ENCODE results near the gene USP38.

USP38 gene

DNA sequence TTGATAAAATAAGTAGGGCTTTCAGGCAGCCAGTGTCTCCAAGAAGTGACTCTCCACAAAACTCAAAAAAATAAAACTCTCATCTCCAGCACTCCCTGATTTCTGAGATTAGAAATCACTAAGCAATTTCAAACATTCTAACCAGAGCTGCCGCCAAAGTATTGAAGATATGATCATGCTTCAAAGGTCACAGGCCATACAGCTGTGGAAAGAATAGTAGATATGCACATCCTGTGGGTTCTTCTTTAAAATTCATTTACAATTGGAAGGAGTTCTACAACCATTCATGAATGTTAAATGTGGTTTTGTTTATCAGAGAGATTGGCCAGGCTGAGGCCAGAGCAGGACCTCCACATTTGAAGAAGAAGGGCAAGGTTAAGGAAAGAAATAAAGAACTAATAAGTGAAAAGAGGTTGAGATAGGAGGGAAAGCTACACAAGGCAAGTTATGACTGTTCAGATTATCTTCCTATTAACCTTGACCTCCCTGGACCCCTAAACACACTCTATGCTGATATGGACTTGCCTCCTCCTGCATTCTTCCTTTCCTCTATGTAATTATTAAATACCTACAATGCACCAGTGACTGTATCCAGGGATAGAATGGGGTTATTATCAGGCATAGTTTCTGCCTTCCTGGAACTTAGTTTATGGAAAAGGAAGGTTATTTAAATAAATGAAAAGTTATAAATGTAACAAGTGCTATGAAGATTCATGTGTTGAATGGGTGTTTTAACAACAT lies 56.4 kb downstream of the USP38 start:
- no peak for TF ChIP-seq POLR2A (IDR thresholded peaks at IDR 0.05; ENCODE audit: low read length)
- TF ChIP-seq GATA1 (IDR thresholded peaks at IDR 0.05; ENCODE audit: low read depth, low read length), result no peak
- DNase-seq, result no peak

- TF ChIP-seq POLR2A (IDR thresholded peaks at IDR 0.05; ENCODE audit: low read length) (no peak), GATA1 (IDR thresholded peaks at IDR 0.05; ENCODE audit: low read depth, low read length) (no peak)
- peak; percentile 36 to 50 for DNase-seq
These were observed 57.2 kb downstream of the USP38 start for GRCh38 chr4:143241892-143242291.

- no peak for TF ChIP-seq GATA1 (IDR thresholded peaks at IDR 0.05; ENCODE audit: low read depth, low read length)
- no peak for TF ChIP-seq POLR2A (IDR thresholded peaks at IDR 0.05; ENCODE audit: low read length)
- DNase-seq, result no peak
These were observed 58.3 kb downstream of the USP38 start for GRCh38 chr4:143243041-143243440.

DNA sequence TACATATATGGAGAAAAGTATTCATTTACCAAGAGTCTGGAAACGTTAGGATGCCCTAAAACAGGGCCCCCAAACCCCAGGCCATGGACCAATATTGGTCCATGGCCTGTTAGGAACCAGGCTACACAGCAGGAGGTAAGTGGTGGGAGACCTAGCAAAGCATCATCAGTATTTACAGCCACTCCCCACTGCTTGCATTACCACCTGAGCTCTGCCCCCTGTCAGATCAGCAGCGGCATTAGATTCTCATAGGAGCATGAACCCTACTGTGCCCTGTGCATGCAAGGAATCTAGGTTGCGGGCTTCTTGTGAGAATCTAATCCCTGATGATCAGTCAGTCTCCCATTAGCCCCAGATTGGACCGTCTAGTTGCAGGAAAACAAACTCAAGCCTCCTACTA lies 62.3 kb downstream of the USP38 start:
- no peak for TF ChIP-seq POLR2A (IDR thresholded peaks at IDR 0.05; ENCODE audit: low read length)
- no peak for TF ChIP-seq GATA1 (IDR thresholded peaks at IDR 0.05; ENCODE audit: low read depth, low read length)
- no peak for DNase-seq

GRCh38 chr4:143247866-143248265 lies 63.1 kb downstream of the USP38 start:
- TF ChIP-seq GATA1 (IDR thresholded peaks at IDR 0.05; ENCODE audit: low read depth, low read length) (no peak), POLR2A (IDR thresholded peaks at IDR 0.05; ENCODE audit: low read length) (no peak)
- no peak for DNase-seq

DNA sequence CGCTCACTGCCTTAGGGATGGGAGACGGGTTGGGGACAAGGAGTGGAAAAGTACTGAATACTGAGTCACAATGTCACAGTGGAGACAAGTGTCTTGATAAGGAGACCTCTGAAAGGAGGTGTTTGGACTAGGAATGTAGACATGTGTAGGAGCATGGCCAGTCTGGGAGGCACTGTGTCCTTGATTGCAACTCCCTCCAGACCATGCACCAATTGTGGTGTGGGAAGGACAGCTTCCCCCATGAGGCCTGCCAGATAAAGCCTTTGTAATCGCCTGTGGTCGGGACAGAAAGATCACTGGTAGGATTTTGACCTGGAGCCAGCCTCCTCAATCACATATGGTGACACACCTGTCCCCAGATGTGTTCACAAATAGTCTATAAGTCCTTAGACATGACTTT lies 64.1 kb downstream of the USP38 start:
- TF ChIP-seq POLR2A (IDR thresholded peaks at IDR 0.05; ENCODE audit: low read length) (no peak), GATA1 (IDR thresholded peaks at IDR 0.05; ENCODE audit: low read depth, low read length) (no peak)
- DNase-seq, result no peak

- DNase-seq, result no peak
- no peak for TF ChIP-seq GATA1 (IDR thresholded peaks at IDR 0.05; ENCODE audit: low read depth, low read length)
- no peak for TF ChIP-seq POLR2A (IDR thresholded peaks at IDR 0.05; ENCODE audit: low read length)
These were observed 65.9 kb downstream of the USP38 start for GRCh38 chr4:143250617-143251016.

DNA sequence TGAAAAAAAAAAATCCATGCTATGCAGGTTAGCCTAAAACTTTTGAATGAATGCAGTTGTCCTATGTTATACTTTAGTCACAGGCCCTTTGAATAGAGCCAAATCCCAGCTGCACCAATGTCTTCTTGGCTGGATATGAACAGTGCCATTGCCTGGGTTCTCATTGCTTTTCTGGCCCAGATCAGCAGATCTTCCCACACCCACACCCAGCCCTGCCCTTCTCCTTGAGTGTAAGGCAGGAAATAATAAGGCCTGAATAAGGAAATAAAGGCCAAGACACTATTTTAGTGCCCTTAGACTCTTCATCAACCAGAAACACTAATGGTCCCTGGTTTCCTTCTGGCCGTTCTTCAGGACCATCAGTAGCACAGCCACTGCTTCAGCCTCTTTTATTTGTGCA lies 66.6 kb downstream of the USP38 start:
- TF ChIP-seq POLR2A (IDR thresholded peaks at IDR 0.05; ENCODE audit: low read length), result no peak
- no peak for TF ChIP-seq GATA1 (IDR thresholded peaks at IDR 0.05; ENCODE audit: low read depth, low read length)
- DNase-seq, result no peak

DNA sequence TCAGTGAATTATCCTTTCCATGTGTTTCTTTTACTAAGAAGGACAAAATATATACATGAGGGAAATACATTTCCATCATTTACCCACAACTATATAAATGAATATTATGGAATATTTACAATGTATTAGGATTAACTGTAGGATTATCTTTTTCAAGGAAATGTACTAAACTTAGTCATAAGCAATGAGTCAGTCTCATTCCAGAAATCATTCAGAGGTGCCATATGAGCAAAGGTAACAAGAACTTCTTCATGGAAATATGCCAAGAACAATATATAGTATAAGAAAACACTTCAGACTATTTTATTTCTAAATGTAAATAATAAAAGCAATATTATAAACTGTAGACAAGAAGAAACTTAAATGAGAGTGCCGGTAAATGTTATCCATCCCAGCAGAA lies 67.1 kb downstream of the USP38 start:
- TF ChIP-seq GATA1 (IDR thresholded peaks at IDR 0.05; ENCODE audit: low read depth, low read length) (no peak), POLR2A (IDR thresholded peaks at IDR 0.05; ENCODE audit: low read length) (no peak)

GRCh38 chr4:143252478-143252877 lies 67.8 kb downstream of the USP38 start:
- DNase-seq, result no peak
- TF ChIP-seq GATA1 (IDR thresholded peaks at IDR 0.05; ENCODE audit: low read depth, low read length) (no peak), POLR2A (IDR thresholded peaks at IDR 0.05; ENCODE audit: low read length) (no peak)

More for the DNA sequence above, 67.1 kb downstream of the USP38 start:
- no peak for DNase-seq

GRCh38 chr4:143253166-143253565 lies 68.4 kb downstream of the USP38 start:
- no peak for DNase-seq
- TF ChIP-seq GATA1 (IDR thresholded peaks at IDR 0.05; ENCODE audit: low read depth, low read length) (no peak), POLR2A (IDR thresholded peaks at IDR 0.05; ENCODE audit: low read length) (no peak)

GRCh38 chr4:143254491-143255226 lies 69.9 kb downstream of the USP38 start:
- no peak for DNase-seq
- no peak for TF ChIP-seq POLR2A (IDR thresholded peaks at IDR 0.05; ENCODE audit: low read length)
- no peak for TF ChIP-seq GATA1 (IDR thresholded peaks at IDR 0.05; ENCODE audit: low read depth, low read length)

GRCh38 chr4:143256456-143256855 lies 71.7 kb downstream of the USP38 start:
- TF ChIP-seq GATA1 (IDR thresholded peaks at IDR 0.05; ENCODE audit: low read depth, low read length) (no peak), POLR2A (IDR thresholded peaks at IDR 0.05; ENCODE audit: low read length) (no peak)
- DNase-seq, result no peak

- DNase-seq, result no peak
- TF ChIP-seq GATA1 (IDR thresholded peaks at IDR 0.05; ENCODE audit: low read depth, low read length), result no peak
- TF ChIP-seq POLR2A (IDR thresholded peaks at IDR 0.05; ENCODE audit: low read length), result no peak
These were observed 72.6 kb downstream of the USP38 start for GRCh38 chr4:143257356-143257755.

GRCh38 chr4:143260750-143261149 lies 76.0 kb downstream of the USP38 start:
- no peak for DNase-seq
- TF ChIP-seq GATA1 (IDR thresholded peaks at IDR 0.05; ENCODE audit: low read depth, low read length) (no peak), POLR2A (IDR thresholded peaks at IDR 0.05; ENCODE audit: low read length) (no peak)

Data from erythroblast (primary cell).